Retinal pigment epithelial cell (primary cell): ENCODE results near the gene CNDP1.

Source experiments
- DNase-seq: peaks from one replicate; pipeline ENCODE4 v3.0.0-alpha.2; 2010; ENCODE audit warnings: low read depth
- H3K4me3 ChIP-seq: 2 replicates; pipeline ENCODE4 v1.5.1; 2011; ENCODE audit warnings: mild to moderate bottlenecking, low read length, control low read depth, moderate library complexity
- TF ChIP-seq, protein P1 (sequence below): conservative IDR thresholded peaks from 2 replicates; pipeline ENCODE4 v1.5.1; 2011; ENCODE audit warnings: low read depth, low read length, control low read depth, inconsistent platforms

Gene CNDP1, protein sequence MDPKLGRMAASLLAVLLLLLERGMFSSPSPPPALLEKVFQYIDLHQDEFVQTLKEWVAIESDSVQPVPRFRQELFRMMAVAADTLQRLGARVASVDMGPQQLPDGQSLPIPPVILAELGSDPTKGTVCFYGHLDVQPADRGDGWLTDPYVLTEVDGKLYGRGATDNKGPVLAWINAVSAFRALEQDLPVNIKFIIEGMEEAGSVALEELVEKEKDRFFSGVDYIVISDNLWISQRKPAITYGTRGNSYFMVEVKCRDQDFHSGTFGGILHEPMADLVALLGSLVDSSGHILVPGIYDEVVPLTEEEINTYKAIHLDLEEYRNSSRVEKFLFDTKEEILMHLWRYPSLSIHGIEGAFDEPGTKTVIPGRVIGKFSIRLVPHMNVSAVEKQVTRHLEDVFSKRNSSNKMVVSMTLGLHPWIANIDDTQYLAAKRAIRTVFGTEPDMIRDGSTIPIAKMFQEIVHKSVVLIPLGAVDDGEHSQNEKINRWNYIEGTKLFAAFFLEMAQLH

DNA sequence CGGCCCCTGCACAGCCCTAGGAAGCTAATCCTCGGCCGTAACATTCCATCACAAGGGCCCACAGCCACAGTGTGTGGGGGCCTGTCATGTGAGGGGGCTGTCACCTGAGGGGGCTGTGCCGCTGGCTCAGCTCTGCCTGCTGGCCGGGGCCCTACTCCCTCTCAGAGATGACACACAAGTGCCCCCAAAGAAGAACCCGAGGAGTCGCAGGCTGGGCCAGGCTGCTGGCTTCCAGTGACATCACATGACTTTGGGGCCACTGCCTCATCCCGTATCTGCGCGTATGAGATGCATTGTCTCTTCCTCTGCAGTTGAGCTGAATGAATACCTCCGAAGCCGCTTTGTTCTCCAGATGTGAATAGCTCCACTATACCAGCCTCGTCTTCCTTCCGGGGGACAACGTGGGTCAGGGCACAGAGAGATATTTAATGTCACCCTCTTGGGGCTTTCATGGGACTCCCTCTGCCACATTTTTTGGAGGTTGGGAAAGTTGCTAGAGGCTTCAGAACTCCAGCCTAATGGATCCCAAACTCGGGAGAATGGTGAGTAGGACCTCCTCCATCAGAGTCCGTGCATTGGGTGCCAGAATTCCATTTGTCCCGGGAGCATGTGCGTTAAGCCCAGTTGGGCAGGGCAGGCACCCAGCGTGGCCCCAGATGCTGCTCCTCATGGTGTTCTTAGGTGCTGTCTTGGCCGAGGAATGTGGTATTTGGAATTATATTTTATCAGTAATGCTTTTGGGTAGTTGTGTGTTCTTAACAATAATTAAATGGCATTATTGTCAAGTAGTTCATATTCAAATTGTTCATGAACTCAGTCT is at the start of gene CNDP1:
Gene CNDP1, plus strand, starts transcription at position 351 of the 820 bp plus-strand sequence. Its CDS starts 168 bp downstream, at position 519.
- TF ChIP-seq, protein P1, sequence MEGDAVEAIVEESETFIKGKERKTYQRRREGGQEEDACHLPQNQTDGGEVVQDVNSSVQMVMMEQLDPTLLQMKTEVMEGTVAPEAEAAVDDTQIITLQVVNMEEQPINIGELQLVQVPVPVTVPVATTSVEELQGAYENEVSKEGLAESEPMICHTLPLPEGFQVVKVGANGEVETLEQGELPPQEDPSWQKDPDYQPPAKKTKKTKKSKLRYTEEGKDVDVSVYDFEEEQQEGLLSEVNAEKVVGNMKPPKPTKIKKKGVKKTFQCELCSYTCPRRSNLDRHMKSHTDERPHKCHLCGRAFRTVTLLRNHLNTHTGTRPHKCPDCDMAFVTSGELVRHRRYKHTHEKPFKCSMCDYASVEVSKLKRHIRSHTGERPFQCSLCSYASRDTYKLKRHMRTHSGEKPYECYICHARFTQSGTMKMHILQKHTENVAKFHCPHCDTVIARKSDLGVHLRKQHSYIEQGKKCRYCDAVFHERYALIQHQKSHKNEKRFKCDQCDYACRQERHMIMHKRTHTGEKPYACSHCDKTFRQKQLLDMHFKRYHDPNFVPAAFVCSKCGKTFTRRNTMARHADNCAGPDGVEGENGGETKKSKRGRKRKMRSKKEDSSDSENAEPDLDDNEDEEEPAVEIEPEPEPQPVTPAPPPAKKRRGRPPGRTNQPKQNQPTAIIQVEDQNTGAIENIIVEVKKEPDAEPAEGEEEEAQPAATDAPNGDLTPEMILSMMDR = no peak
- no peak for DNase-seq
- no peak within 1 kb of the TSS for H3K4me3 ChIP-seq

DNA sequence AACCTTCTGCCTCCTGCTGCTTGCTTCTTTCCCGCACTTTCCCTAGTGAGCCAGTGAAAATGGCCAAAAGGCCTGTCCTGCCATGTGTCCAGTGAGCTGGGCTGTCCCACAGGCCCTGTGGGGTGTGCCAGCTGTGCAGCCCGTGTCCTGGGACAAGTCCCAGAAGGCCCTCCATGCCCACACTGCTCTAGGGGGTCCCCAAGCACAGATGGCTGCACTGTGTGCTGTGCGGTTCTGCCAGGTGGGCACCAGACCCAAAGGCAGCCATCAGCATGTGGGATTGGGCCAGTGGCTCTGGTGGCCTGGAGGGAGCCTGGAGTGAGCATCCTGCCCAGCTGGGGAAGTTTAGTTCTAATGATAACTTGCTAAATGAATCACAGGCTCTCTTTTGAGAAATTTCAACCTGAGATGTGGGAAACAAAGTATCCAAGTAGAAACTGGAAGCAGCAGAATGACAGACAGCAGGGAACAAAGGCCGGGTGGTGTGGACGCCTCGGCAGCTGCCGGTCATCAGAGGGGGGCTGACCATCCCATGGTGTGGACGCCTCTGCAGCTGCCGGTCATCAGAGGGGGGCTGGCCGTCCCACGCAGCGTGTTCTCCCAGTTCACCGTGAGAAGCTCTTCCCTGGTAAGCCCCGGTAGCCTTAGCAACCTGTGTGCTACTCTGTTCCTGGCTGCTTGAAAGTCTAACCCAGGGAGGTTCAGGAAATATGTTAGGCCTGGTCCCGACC is 48.0 kb upstream of the CNDP1 start:
- no peak overlapping the region for H3K4me3 ChIP-seq

GRCh38 chr18:74488354-74488753 is 45.9 kb upstream of the CNDP1 start:
- TF ChIP-seq, protein P1 = no peak
- no peak for DNase-seq
- H3K4me3 ChIP-seq = no peak overlapping the region

More for the DNA sequence above, 48.0 kb upstream of the CNDP1 start:
- DNase-seq = no peak
- TF ChIP-seq, protein P1 = no peak

DNA sequence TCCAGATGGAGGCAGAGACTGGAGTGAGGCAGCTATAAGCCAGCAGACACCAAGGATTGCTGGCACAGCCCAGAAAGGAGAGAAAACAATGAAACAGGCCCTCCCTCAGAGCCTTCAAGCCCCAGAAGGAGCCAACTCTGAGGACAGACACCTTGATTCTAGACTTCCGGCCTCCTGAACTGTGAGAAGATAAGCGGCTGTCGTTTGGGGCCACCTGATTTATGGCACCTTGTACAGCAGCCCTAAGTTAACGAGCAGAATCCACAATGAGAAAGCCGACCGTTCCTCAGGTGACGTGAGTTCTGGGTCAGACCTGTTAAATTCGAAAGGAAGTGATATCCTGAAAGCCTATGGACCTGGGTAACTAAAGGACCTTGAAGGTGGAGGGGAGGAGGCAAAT is 45.4 kb upstream of the CNDP1 start:
- TF ChIP-seq, protein P1 = no peak
- DNase-seq = no peak
- no peak overlapping the region for H3K4me3 ChIP-seq

DNA sequence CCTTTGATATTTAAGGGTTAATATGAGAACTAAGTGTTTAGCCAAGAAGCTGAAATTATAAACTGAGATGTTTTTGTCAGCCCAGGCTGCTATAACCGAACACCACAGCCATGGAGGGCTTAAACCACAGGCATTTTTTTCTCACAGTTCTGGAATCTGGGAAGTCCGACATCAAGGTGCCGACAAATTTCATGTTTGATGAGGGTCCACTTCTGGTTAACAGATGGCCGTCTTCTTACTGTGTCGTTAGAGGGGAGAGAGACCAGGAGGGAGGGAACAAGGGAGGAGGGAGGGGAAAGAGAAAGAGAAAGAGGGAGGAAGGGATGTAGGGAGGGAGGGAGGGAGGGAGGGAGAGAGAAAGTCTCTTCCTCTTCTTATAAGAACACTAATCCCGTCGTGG is 44.6 kb upstream of the CNDP1 start:
- DNase-seq = no peak
- TF ChIP-seq, protein P1 = no peak
- peak overlapping the region; percentile 20 for H3K4me3 ChIP-seq

- TF ChIP-seq, protein P1 = no peak
- no peak for DNase-seq
Measured at GRCh38 chr18:74492259-74492658, 42.0 kb upstream of the CNDP1 start.

More at GRCh38 chr18:74492259-74492658, 42.0 kb upstream of the CNDP1 start:
- no peak overlapping the region for H3K4me3 ChIP-seq
